Heart left ventricle (tissue), 13 donors: ENCODE data around the gene NFATC1.

ENCODE experiments used
- POLR2A ChIP-seq, 2 donors: fragments of 450-650 bp; IDR thresholded peaks; one replicate each; pipeline ENCODE4 v1.6.1; 2017; ENCODE audit warnings: antibody characterized with exemption in 2 of 2, mild to moderate bottlenecking in 2 of 2, moderate library complexity in 2 of 2
- TF ChIP-seq, protein P1 (sequence below), 12 donors: fragments of 200-600 bp; sonication (generic) in 4 of 12; IDR thresholded peaks; one replicate each; pipeline versions ENCODE4 v1.5.0 to v1.8.0; 2018 to 2022; ENCODE audit warnings: antibody characterized with exemption in 12 of 12, mild to moderate bottlenecking in 5 of 12
- donor health status: ischemic (EF 13 %, LVEDD 7.1; RV severe dilation, severe dysfunction).
- donor health status: DM: no; HTN: yes; CAD: no.
- donor health status: DM: no; HTN: no; CAD: no.
- donor health status: ischemic (EF 25% LVEDD 6.9; RV normal size, moderate dysfunction).
- donor health status: ischemic (EF 25% LVEDD 5.7; RV mildly dilated, moderate dysfunction).
- donor health status: ischemic (EF 35%, LVEDD 5.7; RV mildly dilated, moderate dysfunction).
- donor health status: nonischemic (EF 11% LVEDD 7.7; RV severe dilation, severe dysfunction).
- donor health status: DM: yes; HTN: yes; CAD: no.
- donor health status: PGD.
- donor health status: ischemic (EF 29% LVEDD 5.4; RV normal size, mild dysfunction).
- donor health status: nonischemic (EF 23%, LVEDD 6.1; RV moderate dilation, normal function).

- TF ChIP-seq, protein P1, sequence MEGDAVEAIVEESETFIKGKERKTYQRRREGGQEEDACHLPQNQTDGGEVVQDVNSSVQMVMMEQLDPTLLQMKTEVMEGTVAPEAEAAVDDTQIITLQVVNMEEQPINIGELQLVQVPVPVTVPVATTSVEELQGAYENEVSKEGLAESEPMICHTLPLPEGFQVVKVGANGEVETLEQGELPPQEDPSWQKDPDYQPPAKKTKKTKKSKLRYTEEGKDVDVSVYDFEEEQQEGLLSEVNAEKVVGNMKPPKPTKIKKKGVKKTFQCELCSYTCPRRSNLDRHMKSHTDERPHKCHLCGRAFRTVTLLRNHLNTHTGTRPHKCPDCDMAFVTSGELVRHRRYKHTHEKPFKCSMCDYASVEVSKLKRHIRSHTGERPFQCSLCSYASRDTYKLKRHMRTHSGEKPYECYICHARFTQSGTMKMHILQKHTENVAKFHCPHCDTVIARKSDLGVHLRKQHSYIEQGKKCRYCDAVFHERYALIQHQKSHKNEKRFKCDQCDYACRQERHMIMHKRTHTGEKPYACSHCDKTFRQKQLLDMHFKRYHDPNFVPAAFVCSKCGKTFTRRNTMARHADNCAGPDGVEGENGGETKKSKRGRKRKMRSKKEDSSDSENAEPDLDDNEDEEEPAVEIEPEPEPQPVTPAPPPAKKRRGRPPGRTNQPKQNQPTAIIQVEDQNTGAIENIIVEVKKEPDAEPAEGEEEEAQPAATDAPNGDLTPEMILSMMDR (IDR thresholded peaks at IDR 0.05), result no peak
- TF ChIP-seq POLR2A (IDR thresholded peaks at IDR 0.05), result no peak
Measured at GRCh38 chr18:79457652-79458051, 61.9 kb downstream of the NFATC1 start.
